Right atrium auricular region (tissue), 2 donors: ENCODE measurements around the gene PTPRN2. TPM values are rescaled to one million over a fixed set of nuclear protein-coding genes. Genes with fewer than 3 reads are reported as not detected.

Source experiments
- DNase-seq: peaks from one replicate; pipeline ENCODE4 v3.0.0-alpha.2; 2019; ENCODE audit warnings: low spot score
- H3K27ac ChIP-seq, 2 donors: fragments of 200-600 bp; sonication (generic); 1 replicate in 1 of 2; 2 replicates in 1 of 2; pipeline ENCODE4 v1.5.1; 2016 to 2019
- H3K27me3 ChIP-seq, 2 donors: fragments of 200-600 bp; sonication (generic); one replicate each; pipeline versions ENCODE4 v1.5.1 to v1.6.0; 2017 to 2019
- H3K36me3 ChIP-seq: fragments of 200-600 bp; sonication (generic); one replicate; pipeline ENCODE4 v1.5.1; 2016
- H3K4me1 ChIP-seq, 2 donors: fragments of 200-600 bp; sonication (generic); one replicate each; pipeline versions ENCODE4 v1.5.1 to v1.6.0; 2017 to 2019
- H3K4me3 ChIP-seq, 2 donors: fragments of 200-600 bp; sonication (generic); 1 replicate in 1 of 2; 2 replicates in 1 of 2; pipeline ENCODE4 v1.5.1; 2017 to 2019; ENCODE audit warnings: mild to moderate bottlenecking in 1 of 2, moderate library complexity in 1 of 2
- H3K9me3 ChIP-seq, 2 donors: fragments of 200-600 bp; sonication (generic); one replicate each; pipeline ENCODE4 v1.5.1; 2019
- CTCF ChIP-seq, 2 donors: fragments of 200-600 bp; sonication (generic); IDR thresholded peaks; one replicate each; pipeline ENCODE4 v1.5.1; 2019; ENCODE audit warnings: antibody characterized with exemption in 2 of 2
- total RNA-seq, 2 donors: library from RNA; depleted of rRNA; stranded (reverse); fragments of >200 nt; gene quantifications; one replicate each; pipeline ENCODE4 v1.1.0, GENCODE V29; 2016

PTPRN2 gene
- total RNA-seq, 2 donors from 2014 or later = 2.6 to 2.7 TPM

GRCh38 chr7:157739031-157739430 is 848.6 kb downstream of the PTPRN2 start:
- Histone ChIP-seq H3K9me3 (no peaks in the 10 kb centered on the region), H3K4me1 (no peaks in the 10 kb centered on the region), H3K27ac (no peak overlapping the region), H3K4me3 (no peak overlapping the region), H3K27me3 (no peaks in the 10 kb centered on the region), H3K36me3 (no peaks in the 10 kb centered on the region)
- no peak for TF ChIP-seq CTCF (IDR thresholded peaks at IDR 0.05)
- no peak for DNase-seq

GRCh38 chr7:157738066-157738460 is 849.6 kb downstream of the PTPRN2 start:
- H3K36me3 ChIP-seq = no peaks in the 10 kb centered on the region
- H3K27me3 ChIP-seq = no peaks in the 10 kb centered on the region
- no peaks in the 10 kb centered on the region for H3K9me3 ChIP-seq
- no peak for TF ChIP-seq CTCF (IDR thresholded peaks at IDR 0.05)
- H3K27ac ChIP-seq = no peak overlapping the region
- no peak for DNase-seq
- no peaks in the 10 kb centered on the region for H3K4me1 ChIP-seq
- no peak overlapping the region for H3K4me3 ChIP-seq

GRCh38 chr7:157737151-157738065 is 850.2 kb downstream of the PTPRN2 start:
- Histone ChIP-seq H3K27me3 (no peaks in the 10 kb centered on the region), H3K27ac (no peak overlapping the region), H3K36me3 (no peaks in the 10 kb centered on the region), H3K4me3 (no peak overlapping the region), H3K9me3 (no peaks in the 10 kb centered on the region), H3K4me1 (no peaks in the 10 kb centered on the region)
- no peak for DNase-seq
- no peak for TF ChIP-seq CTCF (IDR thresholded peaks at IDR 0.05)

- H3K27me3 ChIP-seq = no peaks in the 10 kb centered on the region
- DNase-seq = no peak
- H3K4me1 ChIP-seq = no peaks in the 10 kb centered on the region
- H3K9me3 ChIP-seq = no peaks in the 10 kb centered on the region
- no peaks in the 10 kb centered on the region for H3K36me3 ChIP-seq
- no peak overlapping the region for H3K4me3 ChIP-seq
- TF ChIP-seq CTCF (IDR thresholded peaks at IDR 0.05) = no peak
- no peak overlapping the region for H3K27ac ChIP-seq
Measured at GRCh38 chr7:157736341-157736740, 851.3 kb downstream of the PTPRN2 start.

- TF ChIP-seq CTCF (IDR thresholded peaks at IDR 0.05) = no peak
- Histone ChIP-seq H3K4me3 (no peak overlapping the region), H3K27ac (no peak overlapping the region), H3K27me3 (no peaks in the 10 kb centered on the region), H3K4me1 (no peaks in the 10 kb centered on the region), H3K9me3 (no peaks in the 10 kb centered on the region), H3K36me3 (no peaks in the 10 kb centered on the region)
- no peak for DNase-seq
Measured at GRCh38 chr7:157735826-157736225, 851.8 kb downstream of the PTPRN2 start.
